Osteoblast (primary cell): ENCODE results near the gene PROK2. TPM values are rescaled to one million over a fixed set of nuclear protein-coding genes. Genes with fewer than 3 reads are reported as not detected.

Experiments used
- DNase-seq: peaks from one replicate; pipeline ENCODE4 v3.0.0; 2011; ENCODE audit warnings: low spot score, mixed read lengths; ENCODE audit not compliant: insufficient read length; ENCODE audit errors: missing footprints
- H2AFZ ChIP-seq: 2 replicates; pipeline ENCODE4 v1.6.0; 2011; ENCODE audit warnings: mild to moderate bottlenecking, low read length
- H3K27ac ChIP-seq: 2 replicates; pipeline ENCODE4 v1.5.1; 2011; ENCODE audit warnings: mild to moderate bottlenecking, low read depth, low read length, moderate library complexity
- H3K27me3 ChIP-seq: 2 replicates; pipeline ENCODE4 v1.6.0; 2012; ENCODE audit warnings: mild to moderate bottlenecking, control low read depth, inconsistent platforms, low read length, moderate library complexity; ENCODE audit not compliant: insufficient read depth
- H3K36me3 ChIP-seq: 2 replicates; pipeline ENCODE4 v1.5.1; 2011; ENCODE audit warnings: mild to moderate bottlenecking, low read length, control low read depth, moderate library complexity; ENCODE audit not compliant: insufficient read depth
- H3K4me1 ChIP-seq: 2 replicates; pipeline ENCODE4 v1.5.1; 2011; ENCODE audit warnings: mild to moderate bottlenecking, low read length, control low read depth, moderate library complexity; ENCODE audit not compliant: insufficient read depth
- H3K4me2 ChIP-seq: 2 replicates; pipeline ENCODE4 v1.6.0; 2011; ENCODE audit warnings: mild to moderate bottlenecking, low read length; ENCODE audit not compliant: insufficient read depth
- H3K4me3 ChIP-seq: fragments of 200-600 bp; sonication (generic); 3 replicates; pipeline ENCODE4 v1.5.1; 2012; ENCODE audit warnings: mild to moderate bottlenecking, low read length, inconsistent platforms; ENCODE audit not compliant: insufficient read depth
- H3K79me2 ChIP-seq: 2 replicates; pipeline ENCODE4 v1.6.0; 2012; ENCODE audit warnings: mild to moderate bottlenecking, low read length, control low read depth, inconsistent platforms; ENCODE audit not compliant: insufficient read depth
- H3K9me3 ChIP-seq: 2 replicates; pipeline ENCODE4 v1.5.1; 2011; ENCODE audit warnings: low read depth, low read length, control low read depth
- H4K20me1 ChIP-seq: 2 replicates; pipeline ENCODE4 v1.6.0; 2012; ENCODE audit warnings: mild to moderate bottlenecking, low read length, control low read depth; ENCODE audit not compliant: insufficient read depth
- CTCF ChIP-seq: IDR thresholded peaks from 2 replicates; pipeline ENCODE4 v1.5.1; 2011; ENCODE audit warnings: mild to moderate bottlenecking, low read depth, low read length, moderate library complexity; ENCODE audit errors: extremely low read depth
- total RNA-seq: library from RNA; depleted of rRNA; stranded (reverse); fragments of >200 nt; gene quantifications from 2 replicates; pipeline ENCODE4 v1.2.3, GENCODE V29; 2012

The PROK2 gene
- total RNA-seq, 1 donor: not detected

- no peak overlapping the region for H3K4me3 ChIP-seq
- no peaks in the 10 kb centered on the region for H3K4me1 ChIP-seq
- no peaks in the 10 kb centered on the region for H3K9me3 ChIP-seq
- H2AFZ ChIP-seq: no peak overlapping the region
- TF ChIP-seq CTCF: no peak
- H3K36me3 ChIP-seq: no peaks in the 10 kb centered on the region
- H3K27me3 ChIP-seq: peaks cover 72% of the 10 kb centered on the region
- no peaks in the 10 kb centered on the region for H3K79me2 ChIP-seq
- H3K4me2 ChIP-seq: no peak overlapping the region
- DNase-seq: no peak
- H3K27ac ChIP-seq: no peak overlapping the region
- H4K20me1 ChIP-seq: no peaks in the 10 kb centered on the region
These were observed 1.2 kb upstream of the PROK2 start for GRCh38 chr3:71786217-71786549.

GRCh38 chr3:71785532-71786216, 726 bp upstream of the PROK2 start:
- Histone ChIP-seq H3K4me1 (no peaks in the 10 kb centered on the region), H3K9me3 (no peaks in the 10 kb centered on the region), H3K79me2 (no peaks in the 10 kb centered on the region), H3K4me3 (no peak overlapping the region), H2AFZ (no peak overlapping the region), H3K4me2 (no peak overlapping the region), H3K27ac (no peak overlapping the region), H3K27me3 (peaks cover 73% of the 10 kb centered on the region), H4K20me1 (no peaks in the 10 kb centered on the region), H3K36me3 (no peaks in the 10 kb centered on the region)
- TF ChIP-seq CTCF: no peak
- peak; percentile 68 for DNase-seq

- Histone ChIP-seq H2AFZ (no peak overlapping the region), H3K4me2 (no peak overlapping the region), H3K36me3 (no peaks in the 10 kb centered on the region), H3K4me3 (no peak overlapping the region), H3K4me1 (no peaks in the 10 kb centered on the region), H3K27me3 (peaks cover 80% of the 10 kb centered on the region), H3K79me2 (no peaks in the 10 kb centered on the region), H3K27ac (no peak overlapping the region), H3K9me3 (no peaks in the 10 kb centered on the region), H4K20me1 (no peaks in the 10 kb centered on the region)
- no peak for TF ChIP-seq CTCF
- peak; percentile 29 for DNase-seq
These were observed 591 bp downstream of the PROK2 start for GRCh38 chr3:71784201-71784913.

GRCh38 chr3:71783152-71783551, 1.8 kb downstream of the PROK2 start:
- no peaks in the 10 kb centered on the region for H4K20me1 ChIP-seq
- H3K4me2 ChIP-seq: no peak overlapping the region
- H3K9me3 ChIP-seq: no peaks in the 10 kb centered on the region
- peak; percentile 48 for DNase-seq
- H3K79me2 ChIP-seq: no peaks in the 10 kb centered on the region
- H3K4me3 ChIP-seq: no peak overlapping the region
- H3K4me1 ChIP-seq: no peaks in the 10 kb centered on the region
- H3K36me3 ChIP-seq: no peaks in the 10 kb centered on the region
- H3K27me3 ChIP-seq: peaks cover 78% of the 10 kb centered on the region
- no peak overlapping the region for H3K27ac ChIP-seq
- H2AFZ ChIP-seq: no peak overlapping the region
- no peak for TF ChIP-seq CTCF
